Measurements from ENCODE around the gene CCKAR.

- no peak for TF ChIP-seq CTCF (IDR thresholded peaks at IDR 0.05)
- TF ChIP-seq POLR2A (IDR thresholded peaks at IDR 0.05): no peak
Measured at GRCh38 chr4:26467724-26468123, 22.6 kb downstream of the CCKAR start.

Data from heart left ventricle (tissue), 13 donors.